ENCODE results near the gene MAN2C1.

The MAN2C1 gene

GRCh38 chr15:75366163-75366562, 2.2 kb downstream of the MAN2C1 start:
- no peaks in the 10 kb centered on the region for H3K9me3 ChIP-seq (ENCODE audit: severe bottlenecking)
- no peak for TF ChIP-seq CTCF (IDR thresholded peaks at IDR 0.05; ENCODE audit: poor library complexity, severe bottlenecking)
- DNase-seq (ENCODE audit: low spot score) = no peak
- no peak overlapping the region for H3K27ac ChIP-seq (ENCODE audit: poor library complexity, severe bottlenecking)
- peaks cover 68% of the 10 kb centered on the region for H3K36me3 ChIP-seq (ENCODE audit: low read depth)
- H3K27me3 ChIP-seq (ENCODE audit: insufficient read depth, poor library complexity, severe bottlenecking) = no peaks in the 10 kb centered on the region
- H3K4me3 ChIP-seq (ENCODE audit: severe bottlenecking) = no peak overlapping the region
- H3K4me1 ChIP-seq (ENCODE audit: insufficient read depth, poor library complexity, severe bottlenecking) = peaks cover 5% of the 10 kb centered on the region
- ATAC-seq (ENCODE audit: low read depth) = no peak

GRCh38 chr15:75364881-75365280, 3.5 kb downstream of the MAN2C1 start:
- Histone ChIP-seq H3K27ac (ENCODE audit: poor library complexity, severe bottlenecking) (no peak overlapping the region), H3K4me1 (ENCODE audit: insufficient read depth, poor library complexity, severe bottlenecking) (peaks cover 5% of the 10 kb centered on the region), H3K27me3 (ENCODE audit: insufficient read depth, poor library complexity, severe bottlenecking) (no peaks in the 10 kb centered on the region), H3K4me3 (ENCODE audit: severe bottlenecking) (no peak overlapping the region), H3K36me3 (ENCODE audit: low read depth) (peaks cover 66% of the 10 kb centered on the region), H3K9me3 (ENCODE audit: severe bottlenecking) (no peaks in the 10 kb centered on the region)
- DNase-seq (ENCODE audit: low spot score) (no peak), ATAC-seq (ENCODE audit: low read depth) (no peak)
- no peak for TF ChIP-seq CTCF (IDR thresholded peaks at IDR 0.05; ENCODE audit: poor library complexity, severe bottlenecking)

GRCh38 chr15:75363786-75364185, 4.6 kb downstream of the MAN2C1 start:
- H3K36me3 ChIP-seq (ENCODE audit: low read depth) = peaks cover 71% of the 10 kb centered on the region
- no peak for ATAC-seq (ENCODE audit: low read depth)
- H3K4me3 ChIP-seq (ENCODE audit: severe bottlenecking) = no peak overlapping the region
- H3K4me1 ChIP-seq (ENCODE audit: insufficient read depth, poor library complexity, severe bottlenecking) = no peaks in the 10 kb centered on the region
- no peaks in the 10 kb centered on the region for H3K27me3 ChIP-seq (ENCODE audit: insufficient read depth, poor library complexity, severe bottlenecking)
- no peaks in the 10 kb centered on the region for H3K9me3 ChIP-seq (ENCODE audit: severe bottlenecking)
- DNase-seq (ENCODE audit: low spot score) = no peak
- no peak overlapping the region for H3K27ac ChIP-seq (ENCODE audit: poor library complexity, severe bottlenecking)
- TF ChIP-seq CTCF (IDR thresholded peaks at IDR 0.05; ENCODE audit: poor library complexity, severe bottlenecking) = no peak

DNA sequence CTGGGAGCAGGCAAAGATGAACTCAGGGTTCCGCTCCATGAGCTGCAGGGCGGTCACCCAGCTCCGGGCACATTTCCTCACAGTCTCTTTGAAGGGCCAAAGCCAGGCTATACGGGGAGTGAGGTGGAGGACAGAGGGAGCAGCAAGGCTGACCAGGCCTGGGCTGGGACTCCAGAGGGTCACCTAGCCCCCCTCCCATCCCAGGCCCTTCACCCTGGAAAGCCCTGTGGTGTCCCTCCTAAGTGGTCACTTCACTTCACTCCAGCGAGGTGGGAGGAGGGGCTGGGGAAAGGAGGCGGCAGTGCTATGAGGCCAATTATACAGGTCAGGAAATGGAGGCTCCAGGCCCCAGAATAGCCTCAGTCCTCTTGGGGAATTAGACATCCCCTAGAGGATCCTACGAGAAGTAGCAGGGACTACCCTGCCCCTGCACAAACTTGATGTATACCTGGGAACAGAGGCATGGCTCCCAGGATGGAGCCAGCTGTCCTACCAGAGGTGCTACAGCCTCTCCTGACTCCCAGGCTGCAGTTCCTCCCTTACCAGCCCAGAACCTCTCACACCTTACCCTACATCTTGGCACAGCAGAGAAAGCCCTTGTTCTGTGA, 5.7 kb downstream of the MAN2C1 start:
- no peaks in the 10 kb centered on the region for H3K4me1 ChIP-seq (ENCODE audit: insufficient read depth, poor library complexity, severe bottlenecking)

More for the DNA sequence above, 5.7 kb downstream of the MAN2C1 start:
- Histone ChIP-seq H3K36me3 (ENCODE audit: low read depth) (peaks cover 77% of the 10 kb centered on the region), H3K4me3 (ENCODE audit: severe bottlenecking) (no peak overlapping the region), H3K27me3 (ENCODE audit: insufficient read depth, poor library complexity, severe bottlenecking) (no peaks in the 10 kb centered on the region), H3K9me3 (ENCODE audit: severe bottlenecking) (no peaks in the 10 kb centered on the region), H3K27ac (ENCODE audit: poor library complexity, severe bottlenecking) (no peak overlapping the region)
- ATAC-seq (ENCODE audit: low read depth) = no peak; the same call in 2 of the 3 replicates
- DNase-seq (ENCODE audit: low spot score) = no peak
- no peak for TF ChIP-seq CTCF (IDR thresholded peaks at IDR 0.05; ENCODE audit: poor library complexity, severe bottlenecking)
